ENCODE results near the gene TMEM204. TPM values are rescaled to one million over a fixed set of nuclear protein-coding genes. Genes with fewer than 3 reads are reported as not detected.

Gene TMEM204
- total RNA-seq, 1 experiment from 2014 or later = not detected

DNA sequence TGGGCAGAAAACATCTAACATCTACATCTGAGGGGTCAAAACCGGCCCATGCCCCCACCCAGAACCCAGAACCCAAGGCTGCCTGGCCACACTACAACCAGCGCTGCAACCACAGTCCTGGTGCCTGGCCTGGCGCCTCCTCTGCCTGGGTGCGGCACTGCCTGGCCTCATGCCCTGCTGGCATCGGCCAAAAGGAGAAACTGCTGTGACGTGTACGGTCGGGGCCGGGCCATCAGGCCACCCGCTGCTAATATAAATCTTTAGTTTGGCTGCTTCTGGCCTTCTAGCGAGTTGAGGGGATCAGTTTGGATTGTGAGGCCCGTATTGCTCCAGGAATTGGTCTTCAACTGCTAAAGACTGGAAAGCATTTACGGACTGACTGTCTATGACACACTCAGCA, 22.8 kb downstream of the TMEM204 start:
- no peak overlapping the region for H2AFZ ChIP-seq
- no peaks in the 10 kb centered on the region for H3K27me3 ChIP-seq (ENCODE audit: insufficient read depth, low read depth)
- H3K9me2 ChIP-seq (ENCODE audit: insufficient read depth) = no peaks in the 10 kb centered on the region
- no peaks in the 10 kb centered on the region; the same call in 1 of the 2 replicates for H4K20me1 ChIP-seq (ENCODE audit: insufficient read depth)
- ChIA-PET POLR2A (ENCODE audit: unreplicated experiment) (no interaction called here), CTCF (no interaction called here)
- peak in 1 of 2 experiments; percentile 6 for DNase-seq
- no peak overlapping the region for H3K4me3 ChIP-seq
- no peaks in the 10 kb centered on the region for H3K79me2 ChIP-seq (ENCODE audit: low read depth)
- no peak overlapping the region for H3K27ac ChIP-seq
- no peaks in the 10 kb centered on the region for H3K9me3 ChIP-seq (ENCODE audit: insufficient read depth, low read depth)
- H3K4me2 ChIP-seq = no peak overlapping the region
- no TSS peak for BruUV-seq (replicated peaks)
- no peaks in the 10 kb centered on the region for H3F3A ChIP-seq (ENCODE audit: insufficient read depth, low read depth)
- TF ChIP-seq, protein P1, sequence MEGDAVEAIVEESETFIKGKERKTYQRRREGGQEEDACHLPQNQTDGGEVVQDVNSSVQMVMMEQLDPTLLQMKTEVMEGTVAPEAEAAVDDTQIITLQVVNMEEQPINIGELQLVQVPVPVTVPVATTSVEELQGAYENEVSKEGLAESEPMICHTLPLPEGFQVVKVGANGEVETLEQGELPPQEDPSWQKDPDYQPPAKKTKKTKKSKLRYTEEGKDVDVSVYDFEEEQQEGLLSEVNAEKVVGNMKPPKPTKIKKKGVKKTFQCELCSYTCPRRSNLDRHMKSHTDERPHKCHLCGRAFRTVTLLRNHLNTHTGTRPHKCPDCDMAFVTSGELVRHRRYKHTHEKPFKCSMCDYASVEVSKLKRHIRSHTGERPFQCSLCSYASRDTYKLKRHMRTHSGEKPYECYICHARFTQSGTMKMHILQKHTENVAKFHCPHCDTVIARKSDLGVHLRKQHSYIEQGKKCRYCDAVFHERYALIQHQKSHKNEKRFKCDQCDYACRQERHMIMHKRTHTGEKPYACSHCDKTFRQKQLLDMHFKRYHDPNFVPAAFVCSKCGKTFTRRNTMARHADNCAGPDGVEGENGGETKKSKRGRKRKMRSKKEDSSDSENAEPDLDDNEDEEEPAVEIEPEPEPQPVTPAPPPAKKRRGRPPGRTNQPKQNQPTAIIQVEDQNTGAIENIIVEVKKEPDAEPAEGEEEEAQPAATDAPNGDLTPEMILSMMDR (conservative IDR thresholded peaks at IDR 0.05) = no peak
- TF ChIP-seq EZH2 (IDR thresholded peaks at IDR 0.05; ENCODE audit: low read depth) = no peak
- intact Hi-C loops (cut with micrococcal nuclease; ENCODE audit: unreplicated experiment) = no loop called here
- H3K4me1 ChIP-seq (replicated peaks; ENCODE audit: insufficient read depth) = no peaks in the 10 kb centered on the region
- no peaks in the 10 kb centered on the region for H3K36me3 ChIP-seq (ENCODE audit: low read depth)

- Histone ChIP-seq H4K20me1 (ENCODE audit: insufficient read depth) (no peaks in the 10 kb centered on the region; the same call in 1 of the 2 replicates), H3K9me2 (ENCODE audit: insufficient read depth) (no peaks in the 10 kb centered on the region), H3K9me3 (ENCODE audit: insufficient read depth, low read depth) (no peaks in the 10 kb centered on the region), H3K36me3 (ENCODE audit: low read depth) (no peaks in the 10 kb centered on the region), H3K27ac (no peak overlapping the region), H3K27me3 (ENCODE audit: insufficient read depth, low read depth) (no peaks in the 10 kb centered on the region), H3K4me2 (no peak overlapping the region), H3K4me1 (replicated peaks; ENCODE audit: insufficient read depth) (no peaks in the 10 kb centered on the region), H3K79me2 (ENCODE audit: low read depth) (no peaks in the 10 kb centered on the region), H2AFZ (no peak overlapping the region), H3K4me3 (no peak overlapping the region), H3F3A (ENCODE audit: insufficient read depth, low read depth) (no peaks in the 10 kb centered on the region)
- CTCF ChIA-PET = no interaction called here
- POLR2A ChIA-PET (ENCODE audit: unreplicated experiment) = no interaction called here
- no TSS peak for BruUV-seq (replicated peaks)
- intact Hi-C loops (cut with micrococcal nuclease; ENCODE audit: unreplicated experiment) = no loop called here
- TF ChIP-seq, protein P1 (conservative IDR thresholded peaks at IDR 0.05) = no peak
- no peak for DNase-seq
Measured at GRCh38 chr16:1557074-1557473, 23.6 kb downstream of the TMEM204 start.

- ChIA-PET POLR2A (ENCODE audit: unreplicated experiment) (interaction anchor here (0.7 kb wide), 1 partner anchor 280 kb away, joined by 7 read pairs; no protein-coding TSS in a partner anchor), CTCF (no interaction called here)
- H3K79me2 ChIP-seq (ENCODE audit: low read depth) = no peaks in the 10 kb centered on the region
- DNase-seq = no peak
- no peak overlapping the region for H3K4me3 ChIP-seq
- H3K27me3 ChIP-seq (ENCODE audit: insufficient read depth, low read depth) = no peaks in the 10 kb centered on the region
- no peak overlapping the region for H3K27ac ChIP-seq
- H4K20me1 ChIP-seq (ENCODE audit: insufficient read depth) = no peaks in the 10 kb centered on the region; the same call in 1 of the 2 replicates
- H3K9me3 ChIP-seq (ENCODE audit: insufficient read depth, low read depth) = no peaks in the 10 kb centered on the region
- no peaks in the 10 kb centered on the region for H3F3A ChIP-seq (ENCODE audit: insufficient read depth, low read depth)
- H3K36me3 ChIP-seq (ENCODE audit: low read depth) = no peaks in the 10 kb centered on the region
- intact Hi-C loops (cut with micrococcal nuclease; ENCODE audit: unreplicated experiment) = no loop called here
- TF ChIP-seq, protein P1 (conservative IDR thresholded peaks at IDR 0.05) = no peak
- no peak for TF ChIP-seq EZH2 (IDR thresholded peaks at IDR 0.05; ENCODE audit: low read depth)
- no peak overlapping the region for H3K4me2 ChIP-seq
- H3K9me2 ChIP-seq (ENCODE audit: insufficient read depth) = no peaks in the 10 kb centered on the region
- no TSS peak for BruUV-seq (replicated peaks)
- H3K4me1 ChIP-seq (replicated peaks; ENCODE audit: insufficient read depth) = no peaks in the 10 kb centered on the region
- H2AFZ ChIP-seq = no peak overlapping the region
Measured at GRCh38 chr16:1557576-1557975, 24.1 kb downstream of the TMEM204 start.

All from PC-9 (cell line).